MM.1S (cell line): ENCODE measurements around the gene ADAMTS2.

Experiments
- EZH2 ChIP-seq: fragments of 300-600 bp; sonication (generic); optimal IDR thresholded peaks from 2 replicates; pipeline ENCODE3; 2017; ENCODE audit warnings: low read depth, mild to moderate bottlenecking, antibody characterized with exemption, low read length, mixed read lengths
- TF ChIP-seq, protein P1 (sequence below): fragments of 300-600 bp; sonication (generic); IDR thresholded peaks from 2 replicates; pipeline ENCODE4 v1.5.1; 2016; ENCODE audit warnings: antibody characterized with exemption, low read length, mixed read lengths

- TF ChIP-seq, protein P1, sequence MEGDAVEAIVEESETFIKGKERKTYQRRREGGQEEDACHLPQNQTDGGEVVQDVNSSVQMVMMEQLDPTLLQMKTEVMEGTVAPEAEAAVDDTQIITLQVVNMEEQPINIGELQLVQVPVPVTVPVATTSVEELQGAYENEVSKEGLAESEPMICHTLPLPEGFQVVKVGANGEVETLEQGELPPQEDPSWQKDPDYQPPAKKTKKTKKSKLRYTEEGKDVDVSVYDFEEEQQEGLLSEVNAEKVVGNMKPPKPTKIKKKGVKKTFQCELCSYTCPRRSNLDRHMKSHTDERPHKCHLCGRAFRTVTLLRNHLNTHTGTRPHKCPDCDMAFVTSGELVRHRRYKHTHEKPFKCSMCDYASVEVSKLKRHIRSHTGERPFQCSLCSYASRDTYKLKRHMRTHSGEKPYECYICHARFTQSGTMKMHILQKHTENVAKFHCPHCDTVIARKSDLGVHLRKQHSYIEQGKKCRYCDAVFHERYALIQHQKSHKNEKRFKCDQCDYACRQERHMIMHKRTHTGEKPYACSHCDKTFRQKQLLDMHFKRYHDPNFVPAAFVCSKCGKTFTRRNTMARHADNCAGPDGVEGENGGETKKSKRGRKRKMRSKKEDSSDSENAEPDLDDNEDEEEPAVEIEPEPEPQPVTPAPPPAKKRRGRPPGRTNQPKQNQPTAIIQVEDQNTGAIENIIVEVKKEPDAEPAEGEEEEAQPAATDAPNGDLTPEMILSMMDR, result no peak
- TF ChIP-seq EZH2, result no peak
Observed at GRCh38 chr5:179272326-179273072, 72.8 kb downstream of the ADAMTS2 start.
